Pancreas (tissue), 10 donors: ENCODE measurements around the gene DDX54. TPM values are rescaled to one million over a fixed set of nuclear protein-coding genes. Genes with fewer than 3 reads are reported as not detected.

Experiments
- ATAC-seq, 4 donors: fragments of 200-7000 bp; cut with Tn5 transposase; one replicate each; pipeline versions ENCODE4 v1.8.0 to v1.9.1; 2020; ENCODE audit warnings: mild to moderate bottlenecking in 4 of 4, moderate library complexity in 4 of 4
- DNase-seq, 6 donors: peaks; one replicate each; pipeline ENCODE4 v3.0.0-alpha.2; 2020
- FAIRE-seq: peaks from 2 replicates; lab custom pipeline; 2012; peaks lifted over from hg19 to GRCh38; lab: Jason Lieb, UNC
- H3K27ac ChIP-seq, 4 donors: fragments of 200-600 bp; sonication (generic); 1 replicate in 3 of 4; 2 replicates in 1 of 4; pipeline versions ENCODE4 v1.5.0 to v1.8.0; 2020
- H3K27me3 ChIP-seq, 4 donors: fragments of 200-600 bp; one replicate each; pipeline ENCODE4 v1.8.0; 2021
- H3K36me3 ChIP-seq, 3 donors: fragments of 200-600 bp; sonication (generic) in 1 of 3; one replicate each; pipeline versions ENCODE4 v1.5.0 to v1.8.0; 2020 to 2021
- H3K4me1 ChIP-seq, 3 donors: fragments of 200-600 bp; one replicate each; pipeline ENCODE4 v1.8.0; 2021
- H3K4me3 ChIP-seq, 4 donors: fragments of 200-600 bp; sonication (generic) in 2 of 4; one replicate each; pipeline versions ENCODE4 v1.5.0 to v1.8.0; 2020 to 2021
- H3K9me3 ChIP-seq, 4 donors: fragments of 200-600 bp; one replicate each; pipeline ENCODE4 v1.8.0; 2021
- CTCF ChIP-seq, 4 donors: fragments of 200-600 bp; sonication (generic) in 3 of 4; IDR thresholded peaks; one replicate each; pipeline versions ENCODE4 v1.5.0 to v1.8.0; 2021; ENCODE audit warnings: antibody characterized with exemption in 4 of 4
- WGBS, 2 donors: extraction: QIAGEN DNeasy Blood & Tissue Kit; methylation state at CpG; one replicate each; pipeline ENCODE4 v1.1.7; 2013; 5-methylcytosine and 5-hydroxymethylcytosine counted together
- intact Hi-C, 3 donors: fragments of 100-400 bp; cut with DNase I; formaldehyde crosslinking; loops; one replicate each; pipeline versions ENCODE4 v1.11.1 to v1.14.2; 2022
- polyA plus RNA-seq, 2 donors: library from polyadenylated mRNA; stranded (reverse); fragments of 200-250 nt; gene quantifications; one replicate each; pipeline ENCODE4 v1.2.3, GENCODE V29; 2013
- total RNA-seq, 6 donors: library from RNA; stranded (reverse); fragmentation: NEBNext Ultra II Directional in 4 of 6; extraction: Animal tissue kit (Norgen Biotek cat#: 25700) in 4 of 6; gene quantifications; one replicate each; pipeline versions ENCODE4 v1.2.1 to v1.2.4, GENCODE V29; 2021 to 2023
- donor health status: healthy with polysubstance abuse.
- donor health status: DM: no; HTN: no; CAD: no; lungs with moderate emphysema.
- donor health status: DM: no; HTN: no; CAD: no.
- donor health status: control.
- donor health status: control.
- donor health status: Bipolar disorder and iron deficiency.
- donor health status: DM: yes; HTN: yes; CAD: no.
- donor health status: DM: no; HTN: no; CAD: no.
- donor health status: DM: no; HTN: no; CAD: no.
- donor health status: DM: yes; HTN: yes; CAD: no.

Gene DDX54
- total and polyA plus RNA-seq, 8 donors: 30.0 to 71.4 (median 54.6) TPM

GRCh38 chr12:113200021-113200797 lies 14.9 kb upstream of the DDX54 start:
- no peaks in the 10 kb centered on the region for H3K36me3 ChIP-seq
- H3K27ac ChIP-seq: peak overlapping the region; percentile 46 to 72 (median 61)
- WGBS, 2 donors: 31 to 36% methylated on average over 12 of the region's 12 CpGs
- no peaks in the 10 kb centered on the region for H3K9me3 ChIP-seq
- no peaks in the 10 kb centered on the region for H3K27me3 ChIP-seq
- DNase-seq (peak; percentile 75 to 94 (median 89)), FAIRE-seq (no peak), ATAC-seq (peak; percentile 78 to 86 (median 82))
- H3K4me3 ChIP-seq: no peak overlapping the region
- peaks cover 17 to 28% (median 17%) of the 10 kb centered on the region in 3 donors for H3K4me1 ChIP-seq
- no peak for TF ChIP-seq CTCF (IDR thresholded peaks at IDR 0.05)
- intact Hi-C loops: loop anchor here in 1 of 3 donors (10.0 kb wide), 1 partner anchor 55 kb away; no protein-coding TSS in a partner anchor

GRCh38 chr12:113198296-113198695 lies 13.0 kb upstream of the DDX54 start:
- intact Hi-C loops: loop anchor here in 1 of 3 donors (10.0 kb wide), 1 partner anchor 227 kb away; the partner anchor contains the start of gene SDSL
- peaks cover 17 to 23% (median 17%) of the 10 kb centered on the region in 3 donors for H3K4me1 ChIP-seq
- no peak for TF ChIP-seq CTCF (IDR thresholded peaks at IDR 0.05)

GRCh38 chr12:113197518-113198077 lies 12.3 kb upstream of the DDX54 start:
- Histone ChIP-seq H3K4me1 (peaks cover 17 to 23% (median 17%) of the 10 kb centered on the region in 3 donors), H3K27ac (no peak overlapping the region), H3K4me3 (no peak overlapping the region), H3K27me3 (no peaks in the 10 kb centered on the region), H3K9me3 (no peaks in the 10 kb centered on the region), H3K36me3 (no peaks in the 10 kb centered on the region)
- intact Hi-C loops: loop anchor here in 1 of 3 donors (10.0 kb wide), 1 partner anchor 227 kb away; the partner anchor contains the start of gene SDSL
- ATAC-seq (no peak), FAIRE-seq (no peak), DNase-seq (no peak)
- 87 to 94% methylated on average over 8 of the region's 8 CpGs for WGBS, 2 donors
- no peak for TF ChIP-seq CTCF (IDR thresholded peaks at IDR 0.05)

More at GRCh38 chr12:113198296-113198695, 13.0 kb upstream of the DDX54 start:
- no peaks in the 10 kb centered on the region for H3K36me3 ChIP-seq
- 78 to 91% methylated on average over 1 of the region's 1 CpG for WGBS, 2 donors
- no peaks in the 10 kb centered on the region for H3K9me3 ChIP-seq
- no peak overlapping the region for H3K4me3 ChIP-seq
- H3K27me3 ChIP-seq: no peaks in the 10 kb centered on the region
- no peak for FAIRE-seq
- no peak for ATAC-seq
- DNase-seq: no peak
- H3K27ac ChIP-seq: no peak overlapping the region

GRCh38 chr12:113196990-113197389 lies 11.7 kb upstream of the DDX54 start:
- ATAC-seq: peak; percentile 55 to 82 (median 76)
- WGBS, 2 donors: 6 to 11% methylated on average over 3 to 4 of the region's 4 CpGs
- intact Hi-C loops: loop anchor here in 1 of 3 donors (10.0 kb wide), 1 partner anchor 228 kb away; the partner anchor contains the start of gene SDSL
- H3K4me3 ChIP-seq: no peak overlapping the region
- H3K4me1 ChIP-seq: peaks cover 15 to 22% (median 17%) of the 10 kb centered on the region in 3 donors
- no peaks in the 10 kb centered on the region for H3K27me3 ChIP-seq
- peak; percentile 15 to 58 (median 54) for TF ChIP-seq CTCF (IDR thresholded peaks at IDR 0.05)
- no peak overlapping the region for H3K27ac ChIP-seq
- peak in 4 of 6 donors; percentile 70 to 81 (median 72) for DNase-seq
- no peaks in the 10 kb centered on the region for H3K36me3 ChIP-seq
- no peaks in the 10 kb centered on the region for H3K9me3 ChIP-seq
- FAIRE-seq: no peak
